IMR-90 (cell line): ENCODE data around the gene NOL4. TPM values are rescaled to one million over a fixed set of nuclear protein-coding genes. Genes with fewer than 3 reads are reported as not detected.

Source experiments
- ATAC-seq: fragments of 200-7000 bp; cut with Tn5 transposase; 2 replicates; pipeline ENCODE4 v1.9.1; 2020; ENCODE audit warnings: low read depth, mild to moderate bottlenecking, moderate library complexity
- BruUV-seq: library from RNA; stranded (reverse); fragments of 400-500 nt; replicated peaks from 2 replicates; lab custom pipeline; 2021; lab: Mats Ljungman, UMichigan
- CTCF ChIA-PET: fragments of 300-600 bp; formaldehyde crosslinking; extraction: SDS; loops from one replicate; lab custom pipeline; 2021; ENCODE audit warnings: antibody characterized with exemption; lab: Yijun Ruan, JAX
- POLR2A ChIA-PET: fragments of 300-600 bp; sonication (Branson Sonifier 250); formaldehyde crosslinking; loops from one replicate; lab custom pipeline; 2022; ENCODE audit warnings: antibody characterized with exemption; ENCODE audit not compliant: unreplicated experiment; lab: Charles Lee
- DNase-seq: peaks from one replicate; pipeline ENCODE4 v3.0.0; 2013
- H2AFZ ChIP-seq: replicated peaks from 2 replicates; pipeline ENCODE3; 2013; ENCODE audit warnings: low read length, mild to moderate bottlenecking; ENCODE audit not compliant: poor library complexity
- H2AK5ac ChIP-seq: 2 replicates; pipeline ENCODE4 v1.6.1; 2013; ENCODE audit warnings: low read depth, low read length, inconsistent platforms
- H2AK9ac ChIP-seq: replicated peaks from 2 replicates; pipeline ENCODE3; 2013; ENCODE audit warnings: mild to moderate bottlenecking, low read depth, low read length, moderate library complexity; ENCODE audit not compliant: poor library complexity
- H2BK120ac ChIP-seq: 2 replicates; pipeline ENCODE4 v1.6.1; 2013; ENCODE audit warnings: low read depth, low read length, inconsistent platforms
- H2BK15ac ChIP-seq: 3 replicates; pipeline ENCODE4 v1.6.1; 2013; ENCODE audit warnings: low read depth, low read length, inconsistent platforms
- H2BK20ac ChIP-seq: 2 replicates; pipeline ENCODE4 v1.6.1; 2013; ENCODE audit warnings: low read depth, mild to moderate bottlenecking, inconsistent platforms, low read length, moderate library complexity
- H2BK5ac ChIP-seq: 2 replicates; pipeline ENCODE4 v1.6.1; 2013; ENCODE audit warnings: mild to moderate bottlenecking, low read depth, low read length, inconsistent platforms; ENCODE audit not compliant: poor library complexity, severe bottlenecking
- H3K14ac ChIP-seq: replicated peaks from 2 replicates; pipeline ENCODE4 v1.6.1; 2013; ENCODE audit warnings: low read depth, low read length, inconsistent platforms
- H3K18ac ChIP-seq: 2 replicates; pipeline ENCODE4 v1.6.1; 2013; ENCODE audit warnings: low read depth, low read length, control low read depth
- H3K23ac ChIP-seq: 2 replicates; pipeline ENCODE4 v1.6.1; 2013; ENCODE audit warnings: low read depth, low read length, inconsistent platforms
- H3K27ac ChIP-seq: 2 replicates; pipeline ENCODE4 v1.5.1; 2013; ENCODE audit warnings: mild to moderate bottlenecking, control low read depth, low read length; ENCODE audit not compliant: insufficient read depth
- H3K27me3 ChIP-seq: 2 replicates; pipeline ENCODE4 v1.6.1; 2013; ENCODE audit warnings: low read length; ENCODE audit not compliant: control insufficient read depth, insufficient read depth
- H3K36me3 ChIP-seq: 2 replicates; pipeline ENCODE4 v1.6.1; 2013; ENCODE audit warnings: low read length, mixed read lengths; ENCODE audit not compliant: control insufficient read depth, insufficient read depth
- H3K4ac ChIP-seq: 2 replicates; pipeline ENCODE4 v1.6.1; 2013; ENCODE audit warnings: low read depth, low read length, inconsistent platforms
- H3K4me1 ChIP-seq: 2 replicates; pipeline ENCODE4 v1.6.1; 2013; ENCODE audit warnings: low read length, mixed read lengths; ENCODE audit not compliant: control insufficient read depth, insufficient read depth
- H3K4me2 ChIP-seq: 2 replicates; pipeline ENCODE4 v1.6.1; 2013; ENCODE audit warnings: low read depth, mild to moderate bottlenecking, control low read depth, low read length, moderate library complexity
- H3K4me3 ChIP-seq: 2 replicates; pipeline ENCODE4 v1.5.1; 2013; ENCODE audit warnings: low read depth, mild to moderate bottlenecking, control low read depth, low read length, moderate library complexity; ENCODE audit not compliant: insufficient read depth
- H3K56ac ChIP-seq: 2 replicates; pipeline ENCODE4 v1.6.1; 2013; ENCODE audit warnings: low read length, inconsistent platforms; ENCODE audit not compliant: insufficient read depth; ENCODE audit errors: extremely low read depth
- H3K79me1 ChIP-seq, 2 experiments: 2 replicates each; pipeline ENCODE4 v1.6.1; 2013; ENCODE audit warnings: low read length in 2 of 2, inconsistent platforms in 1 of 2, low read depth in 1 of 2
- H3K9ac ChIP-seq: 2 replicates; pipeline ENCODE4 v1.6.1; 2013; ENCODE audit warnings: low read depth, low read length, control low read depth
- H3K9me1 ChIP-seq: 2 replicates; pipeline ENCODE4 v1.6.1; 2013; ENCODE audit warnings: low read length, inconsistent platforms; ENCODE audit not compliant: insufficient read depth
- H3K9me3 ChIP-seq: 2 replicates; pipeline ENCODE4 v1.6.1; 2013; ENCODE audit warnings: low read length; ENCODE audit not compliant: control insufficient read depth, insufficient read depth
- H4K20me1 ChIP-seq: 2 replicates; pipeline ENCODE4 v1.6.1; 2013; ENCODE audit warnings: low read length, inconsistent platforms; ENCODE audit not compliant: insufficient read depth
- H4K5ac ChIP-seq: 2 replicates; pipeline ENCODE4 v1.6.1; 2013; ENCODE audit warnings: mild to moderate bottlenecking, low read depth, low read length, control low read depth
- H4K8ac ChIP-seq, 2 experiments: 2 replicates each; pipeline ENCODE4 v1.6.1; 2013; ENCODE audit warnings: low read depth in 2 of 2, low read length in 2 of 2, control low read depth in 1 of 2, inconsistent platforms in 1 of 2
- H4K91ac ChIP-seq: 2 replicates; pipeline ENCODE4 v1.6.1; 2013; ENCODE audit warnings: low read depth, low read length, inconsistent platforms; ENCODE audit not compliant: insufficient read depth
- FOS ChIP-seq: fragments of 150-350 bp; IDR thresholded peaks from 2 replicates; pipeline ENCODE4 v1.6.1; 2016; ENCODE audit warnings: low read depth, low read length
- MAZ ChIP-seq: IDR thresholded peaks from 2 replicates; pipeline ENCODE4 v1.6.1; 2012; ENCODE audit warnings: low read depth, mild to moderate bottlenecking, low read length, improper control_type of control experiment, moderate library complexity, borderline replicate concordance
- RAD21 ChIP-seq: IDR thresholded peaks from 2 replicates; pipeline ENCODE4 v1.6.1; 2012; ENCODE audit warnings: low read length, improper control_type of control experiment
- WGBS, 2 experiments: methylation state at CpG; one replicate each; pipeline versions ENCODE4 v1.1.5 to v1.1.7; 2013; ENCODE audit warnings: missing lambda C conversion rate in 2 of 2; ENCODE audit not compliant: insufficient read length in 1 of 2; ENCODE audit errors: extremely low coverage in 2 of 2; 5-methylcytosine and 5-hydroxymethylcytosine counted together
- dilution Hi-C: fragments of 300-500 bp; cut with HindIII; formaldehyde crosslinking; loops from one replicate; pipeline ENCODE4 v1.14.3; 2018; ENCODE audit warnings: low sequenced_read_pairs; ENCODE audit not compliant: unreplicated experiment
- in situ Hi-C: fragments of 300-500 bp; cut with MboI; formaldehyde crosslinking; loops from 3 replicates; pipeline ENCODE4 v1.14.3; 2019; ENCODE audit warnings: low sequenced_read_pairs, inconsistent platforms, mixed read lengths
- intact Hi-C: fragments of 100-400 bp; cut with micrococcal nuclease; formaldehyde crosslinking; loops from 2 replicates; pipeline ENCODE4 v1.10.0; 2022
- polyA plus RNA-seq, 3 experiments: library from polyadenylated mRNA; depleted of rRNA; stranded (reverse); fragments of >200 nt; gene quantifications; 2 replicates each; pipeline ENCODE4 v1.2.3, GENCODE V29; 2012; ENCODE audit warnings: low replicate concordance in 1 of 3
- total RNA-seq: library from RNA; depleted of rRNA; stranded (reverse); fragments of >200 nt; gene quantifications from 2 replicates; pipeline ENCODE4 v1.2.3, GENCODE V29; 2012
- TF ChIP-seq, protein P1 (sequence below): fragments of 150-350 bp; IDR thresholded peaks from 2 replicates; pipeline ENCODE4 v1.6.1; 2016; ENCODE audit warnings: low read depth, mild to moderate bottlenecking, low read length, moderate library complexity, borderline replicate concordance

NOL4 gene
- total and polyA plus RNA-seq, 2 of the 4 experiments (the other 2 are of a cell fraction): not detected

DNA sequence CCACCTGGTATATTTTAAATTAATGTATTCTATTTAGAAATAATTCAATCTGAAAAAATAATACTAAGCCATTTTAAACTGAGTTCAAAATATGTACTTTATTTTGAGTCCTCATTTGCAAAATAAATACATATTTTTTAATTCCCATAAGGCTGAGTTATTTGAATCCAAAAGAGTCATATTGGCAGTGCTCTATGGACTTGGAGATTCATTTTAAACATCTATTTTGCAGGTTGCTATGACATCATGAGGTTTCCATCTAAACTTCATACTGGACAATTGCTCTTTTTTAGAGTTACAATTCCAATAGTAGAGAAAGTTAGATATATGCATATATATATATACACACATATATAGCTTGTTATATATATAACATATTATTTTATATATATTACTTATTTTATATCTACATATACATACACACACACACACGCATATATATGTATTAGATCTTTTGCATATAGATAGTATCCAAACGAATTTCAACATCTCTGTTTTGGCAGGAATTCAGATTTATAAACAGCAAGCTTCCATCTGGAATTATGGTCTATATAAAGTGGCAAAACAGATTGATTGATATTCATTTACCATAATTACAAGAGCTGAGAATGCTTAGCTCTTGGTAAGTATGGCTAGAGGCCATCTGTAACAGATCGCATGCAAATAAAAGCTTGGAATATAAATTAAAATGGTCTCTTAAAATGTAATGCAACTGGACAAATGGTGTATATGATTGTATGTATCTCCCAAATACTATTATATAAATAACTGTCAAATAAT, 34.9 kb downstream of the NOL4 start:
- no peak overlapping the region for H4K5ac ChIP-seq
- no peaks in the 10 kb centered on the region for H3K36me3 ChIP-seq
- no peak overlapping the region for H3K4me3 ChIP-seq
- no peaks in the 10 kb centered on the region for H3K9me1 ChIP-seq
- TF ChIP-seq FOS (no peak), MAZ (no peak), RAD21 (no peak)
- TF ChIP-seq, protein P1, sequence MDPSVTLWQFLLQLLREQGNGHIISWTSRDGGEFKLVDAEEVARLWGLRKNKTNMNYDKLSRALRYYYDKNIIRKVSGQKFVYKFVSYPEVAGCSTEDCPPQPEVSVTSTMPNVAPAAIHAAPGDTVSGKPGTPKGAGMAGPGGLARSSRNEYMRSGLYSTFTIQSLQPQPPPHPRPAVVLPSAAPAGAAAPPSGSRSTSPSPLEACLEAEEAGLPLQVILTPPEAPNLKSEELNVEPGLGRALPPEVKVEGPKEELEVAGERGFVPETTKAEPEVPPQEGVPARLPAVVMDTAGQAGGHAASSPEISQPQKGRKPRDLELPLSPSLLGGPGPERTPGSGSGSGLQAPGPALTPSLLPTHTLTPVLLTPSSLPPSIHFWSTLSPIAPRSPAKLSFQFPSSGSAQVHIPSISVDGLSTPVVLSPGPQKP: no peak
- no peak overlapping the region for H2BK120ac ChIP-seq
- no peaks in the 10 kb centered on the region for H3K9me3 ChIP-seq
- no peak overlapping the region for H2BK20ac ChIP-seq
- no peak overlapping the region for H2AK9ac ChIP-seq
- H2BK15ac ChIP-seq: no peak overlapping the region
- ATAC-seq (no peak), DNase-seq (no peak)
- no peak overlapping the region for H2AK5ac ChIP-seq
- no peaks in the 10 kb centered on the region for H3K27me3 ChIP-seq
- no peak overlapping the region for H3K18ac ChIP-seq
- CTCF ChIA-PET: no interaction called here
- BruUV-seq: no TSS peak
- no peak overlapping the region for H3K4me2 ChIP-seq
- H3K79me1 ChIP-seq: no peaks in the 10 kb centered on the region
- no peak overlapping the region for H3K56ac ChIP-seq
- H4K91ac ChIP-seq: no peak overlapping the region
- no peak overlapping the region for H3K23ac ChIP-seq
- POLR2A ChIA-PET: no interaction called here
- no peak overlapping the region for H3K27ac ChIP-seq
- no peak overlapping the region for H2AFZ ChIP-seq
- no peaks in the 10 kb centered on the region for H3K4me1 ChIP-seq
- H4K20me1 ChIP-seq: no peaks in the 10 kb centered on the region
- no peak overlapping the region for H2BK5ac ChIP-seq
- no peak overlapping the region for H3K4ac ChIP-seq
- no peak overlapping the region for H4K8ac ChIP-seq
- intact Hi-C loops (no loop called here), in situ Hi-C loops (no loop called here), dilution Hi-C loops (no loop called here)
- H3K9ac ChIP-seq: no peak overlapping the region
- no peak overlapping the region for H3K14ac ChIP-seq
- WGBS, 2 experiments: no CpG with 5 or more reads among the region's 3 CpGs
